Muscle of arm (tissue), 12 donors: Measurements from ENCODE around the gene NDUFA6. TPM values are rescaled to one million over a fixed set of nuclear protein-coding genes. Genes with fewer than 3 reads are reported as not detected.
A peak's percentile ranks its signal among the peaks of the same experiment; 100 is the strongest.
"Not testable (repeated sequence)": the region's sequence is repeated elsewhere in the genome, so short reads cannot be mapped to it uniquely, and the experiment has no call there.

Experiments used
- DNase-seq: peaks from one replicate; pipeline ENCODE4 v3.0.0-alpha.2; 2013
- polyA plus RNA-seq, 12 donors: library from polyadenylated mRNA; unstranded; fragments of 120-200 nt; gene quantifications; one replicate each; pipeline ENCODE4 v1.2.1, GENCODE V29; 2013; ENCODE audit not compliant: insufficient read length in 12 of 12

Gene NDUFA6
- polyA plus RNA-seq, 12 donors: 76.9 to 146 (median 95.8) TPM; not detected in 1

- peak; percentile 68 for DNase-seq
Observed at GRCh38 chr22:42074132-42074811, 16.3 kb downstream of the NDUFA6 start, which contains the start of gene PHETA2. TSS of gene PHETA2 (plus strand) at chr22:42074248. CDS start at chr22:42077294, 3,046 bp downstream.

- DNase-seq: no peak
Observed at GRCh38 chr22:42073621-42074041, 16.9 kb downstream of the NDUFA6 start.

- DNase-seq: no peak
Observed at GRCh38 chr22:42072606-42073330, 17.8 kb downstream of the NDUFA6 start.

- DNase-seq: not testable (repeated sequence)
Observed at GRCh38 chr22:42071508-42071907, 19.1 kb downstream of the NDUFA6 start.

GRCh38 chr22:42070517-42071422 lies 19.8 kb downstream of the NDUFA6 start, which contains the start of gene NAGA:
TSS of gene NAGA (minus strand) at chr22:42070812. CDS start at chr22:42070297, 515 bp downstream.
- peak; percentile 96 for DNase-seq

- DNase-seq: no peak
Observed at GRCh38 chr22:42069801-42070516, 20.6 kb downstream of the NDUFA6 start.

GRCh38 chr22:42068291-42068690 lies 22.3 kb downstream of the NDUFA6 start:
- no peak for DNase-seq

GRCh38 chr22:42067671-42068251 lies 22.8 kb downstream of the NDUFA6 start:
- no peak for DNase-seq

- no peak for DNase-seq
Observed at GRCh38 chr22:42066937-42067336, 23.6 kb downstream of the NDUFA6 start.

GRCh38 chr22:42066126-42066761 lies 24.3 kb downstream of the NDUFA6 start:
- DNase-seq: no peak

GRCh38 chr22:42065438-42066125 lies 25.0 kb downstream of the NDUFA6 start:
- no peak for DNase-seq

- no peak for DNase-seq
Observed at GRCh38 chr22:42064629-42065028, 25.9 kb downstream of the NDUFA6 start.

- no peak for DNase-seq
Observed at GRCh38 chr22:42062506-42063170, 27.9 kb downstream of the NDUFA6 start.

- DNase-seq: no peak
Observed at GRCh38 chr22:42061041-42061440, 29.5 kb downstream of the NDUFA6 start.

GRCh38 chr22:42060489-42060888 lies 30.1 kb downstream of the NDUFA6 start:
- no peak for DNase-seq

GRCh38 chr22:42056757-42057511 lies 33.6 kb downstream of the NDUFA6 start:
- no peak for DNase-seq

- DNase-seq: no peak
Observed at GRCh38 chr22:42052765-42053164, 37.8 kb downstream of the NDUFA6 start.

- no peak for DNase-seq
Observed at GRCh38 chr22:42050641-42051180, 39.9 kb downstream of the NDUFA6 start.
